ENCODE measurements around the gene CD59. TPM values are rescaled to one million over a fixed set of nuclear protein-coding genes. Genes with fewer than 3 reads are reported as not detected.

Gene CD59, protein sequence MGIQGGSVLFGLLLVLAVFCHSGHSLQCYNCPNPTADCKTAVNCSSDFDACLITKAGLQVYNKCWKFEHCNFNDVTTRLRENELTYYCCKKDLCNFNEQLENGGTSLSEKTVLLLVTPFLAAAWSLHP
- polyA plus RNA-seq, result 100 to 1,000 TPM in 2 of 3 donors, 10 to 100 TPM in 1; 93.3 to 524 (median 148) TPM

- peak within 1 kb of the TSS; percentile 82 for H3K27ac ChIP-seq (ENCODE audit: low read depth, low read length)
- WGBS, 3 donors, result 1% methylated on average over 31 to 48 of the region's 48 CpGs
These were observed at the start of gene CD59 for GRCh38 chr11:33736148-33736812. CD59 (minus strand) TSS chr11:33736423; CDS start chr11:33722445, 13,978 bp downstream.

GRCh38 chr11:33785609-33786008, 49.4 kb upstream of the CD59 start:
- WGBS, 3 donors, result 36 to 94% (median 93%) methylated on average over 3 of the region's 3 CpGs
- no peak overlapping the region for H3K27ac ChIP-seq (ENCODE audit: low read depth, low read length)

DNA sequence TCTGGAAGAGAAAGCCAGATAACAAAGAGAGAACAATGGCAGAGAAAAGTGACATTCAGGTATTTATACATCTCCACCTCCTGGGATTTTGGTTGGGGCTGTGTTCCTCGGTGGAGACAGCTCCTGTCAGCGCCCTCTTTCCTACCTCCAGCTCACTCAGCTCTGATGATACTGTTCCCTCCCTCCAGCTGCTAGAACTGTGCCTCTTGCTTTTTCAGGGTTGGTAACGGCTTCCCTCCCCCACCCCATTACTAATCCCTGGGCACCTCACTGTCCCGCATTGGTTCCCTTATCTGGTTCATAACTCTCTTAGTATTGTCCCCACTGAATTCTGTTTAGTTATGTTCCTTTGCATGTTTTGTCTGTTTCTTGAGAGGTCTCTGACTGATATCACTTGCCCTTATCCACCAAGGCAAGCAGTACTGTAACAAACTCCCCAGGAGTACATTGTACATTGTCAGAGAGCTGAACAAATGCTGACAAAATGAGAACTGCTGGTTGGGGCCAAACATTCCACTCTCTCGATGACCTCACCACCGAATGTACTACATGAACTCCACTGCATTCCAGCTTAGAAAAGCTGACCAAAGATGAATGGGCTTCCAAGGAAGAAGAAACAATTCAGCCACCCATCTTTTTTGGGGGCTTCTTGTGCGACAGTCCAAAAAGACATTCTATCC, 43.8 kb upstream of the CD59 start:
- 66 to 71% (median 69%) methylated on average over 7 of the region's 7 CpGs for WGBS, 3 donors
- no peak overlapping the region for H3K27ac ChIP-seq (ENCODE audit: low read depth, low read length)

DNA sequence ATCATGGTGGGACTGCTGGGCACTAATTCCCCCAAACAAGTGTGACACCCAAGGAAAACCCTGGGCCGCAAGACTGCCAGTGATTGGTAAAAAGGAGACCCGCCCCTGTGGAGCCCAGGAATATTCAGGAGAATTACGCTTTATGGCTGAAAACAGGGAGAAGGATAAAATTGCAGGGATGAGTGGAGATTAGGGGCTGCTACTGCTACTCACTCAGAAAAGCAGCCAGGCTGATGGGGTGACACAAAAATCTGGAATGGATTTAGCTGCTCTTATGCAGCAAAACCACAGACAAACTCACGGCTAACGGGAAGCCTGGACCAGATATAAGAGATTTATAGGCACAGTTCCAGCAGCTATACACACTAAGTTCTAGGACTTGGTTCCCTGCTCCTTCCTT, 42.5 kb upstream of the CD59 start:
- no peak overlapping the region for H3K27ac ChIP-seq (ENCODE audit: low read depth, low read length)
- WGBS, 3 donors, result 44 to 70% (median 46%) methylated on average over 5 of the region's 5 CpGs

DNA sequence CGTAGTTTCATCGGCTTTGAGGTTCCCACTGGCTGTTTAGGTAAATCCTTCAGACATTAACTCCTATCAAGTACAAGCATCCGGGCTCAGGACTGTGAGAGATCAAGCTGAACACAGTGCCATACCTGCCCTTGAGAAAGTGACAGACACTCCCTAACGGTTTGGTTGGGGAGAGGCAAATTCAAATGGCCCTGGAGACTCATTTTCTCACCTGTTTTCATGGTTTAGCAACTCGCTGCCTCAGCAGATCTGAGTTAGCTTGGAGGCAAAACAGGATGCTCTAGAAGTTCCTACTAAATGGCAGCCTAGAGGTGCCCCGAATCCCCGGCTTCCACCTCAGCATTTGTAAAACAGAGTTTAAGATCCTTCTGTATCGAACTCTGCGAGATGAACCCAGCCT, 41.7 kb upstream of the CD59 start:
- WGBS, 3 donors, result 75 to 82% (median 79%) methylated on average over 9 of the region's 9 CpGs
- H3K27ac ChIP-seq (ENCODE audit: low read depth, low read length), result no peak overlapping the region

DNA sequence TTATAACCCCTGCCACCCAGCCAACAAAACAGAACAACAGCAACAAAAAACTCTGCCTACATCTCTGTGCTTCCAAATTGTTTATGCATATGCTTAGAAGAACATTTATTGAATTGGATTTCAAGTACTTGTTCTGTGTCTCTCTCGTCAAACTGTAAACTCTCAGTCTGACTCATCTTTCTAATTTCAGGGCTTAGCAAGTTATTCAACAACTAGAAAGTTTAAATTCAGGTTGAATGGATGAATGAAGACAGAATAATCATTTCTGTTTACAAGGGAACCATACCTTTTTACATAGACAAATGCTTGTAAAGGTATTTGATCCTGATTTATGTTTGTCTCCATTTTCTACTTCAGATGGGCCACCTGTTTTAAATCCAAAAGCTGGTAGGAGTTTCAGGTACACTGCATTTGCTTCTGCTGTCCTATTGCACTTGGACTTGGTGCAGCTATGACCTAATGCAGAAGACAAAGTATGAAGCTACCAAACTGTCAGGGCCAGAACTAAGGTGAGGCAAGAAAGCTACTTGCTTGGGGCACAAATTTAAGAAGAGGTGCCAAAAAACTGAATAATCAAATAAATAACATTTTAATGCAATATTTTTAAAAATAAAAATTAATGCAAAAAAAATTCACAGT, 39.7 kb upstream of the CD59 start:
- no peak overlapping the region for H3K27ac ChIP-seq (ENCODE audit: low read depth, low read length)
- 66 to 76% (median 73%) methylated on average over 1 of the region's 1 CpG for WGBS, 3 donors

GRCh38 chr11:33775467-33775807, 39.2 kb upstream of the CD59 start:
- H3K27ac ChIP-seq (ENCODE audit: low read depth, low read length), result no peak overlapping the region
- WGBS, 3 donors, result 74 to 87% (median 83%) methylated on average over 7 of the region's 7 CpGs

DNA sequence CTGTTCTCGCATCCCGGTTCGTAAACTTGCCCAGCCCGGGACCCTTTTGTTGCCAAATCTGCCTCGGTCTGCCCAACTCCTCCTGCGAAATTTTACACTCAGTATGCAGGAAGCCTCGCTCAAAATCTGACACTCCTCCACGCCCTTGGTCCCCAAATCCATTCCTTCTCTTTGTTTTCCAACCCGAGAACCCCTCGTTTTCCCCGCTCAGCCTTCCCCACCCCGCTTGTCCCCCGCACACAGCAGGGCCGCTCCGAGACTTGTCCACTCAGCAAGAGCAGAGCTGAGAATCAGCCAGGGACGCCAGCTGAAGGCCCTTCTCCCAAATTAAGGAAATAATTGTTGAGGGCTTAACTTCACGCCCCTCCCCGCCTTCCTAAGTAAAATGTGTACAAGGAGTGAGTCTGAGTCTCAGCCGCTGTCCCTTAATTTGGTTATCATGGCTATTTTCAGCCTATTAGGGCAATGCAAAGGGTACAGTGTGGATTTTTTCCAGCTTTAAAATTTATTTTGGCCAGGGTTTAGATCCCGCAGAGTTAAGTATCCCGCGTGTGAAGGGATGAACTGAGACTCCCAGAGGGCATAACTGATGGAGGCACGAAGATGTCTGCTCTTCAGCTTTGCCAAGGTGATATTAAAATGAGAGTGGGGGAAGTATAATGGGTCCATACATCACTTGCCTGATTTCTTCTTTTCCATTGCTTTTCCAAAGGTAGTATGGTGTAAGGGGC, 38.7 kb upstream of the CD59 start:
- WGBS, 3 donors, result 2 to 3% (median 3%) methylated on average over 23 of the region's 23 CpGs

GRCh38 chr11:33773987-33774735, 37.9 kb upstream of the CD59 start, which contains the start of gene FBXO3:
FBXO3 (minus strand) TSS chr11:33774520; CDS start chr11:33774497, 23 bp downstream.
- WGBS, 3 donors, result 0 to 1% (median 0%) methylated on average over 58 to 64 of the region's 64 CpGs
- no peak within 1 kb of the TSS for H3K27ac ChIP-seq (ENCODE audit: low read depth, low read length)

More for the DNA sequence above, 38.7 kb upstream of the CD59 start:
- no peak overlapping the region for H3K27ac ChIP-seq (ENCODE audit: low read depth, low read length)

DNA sequence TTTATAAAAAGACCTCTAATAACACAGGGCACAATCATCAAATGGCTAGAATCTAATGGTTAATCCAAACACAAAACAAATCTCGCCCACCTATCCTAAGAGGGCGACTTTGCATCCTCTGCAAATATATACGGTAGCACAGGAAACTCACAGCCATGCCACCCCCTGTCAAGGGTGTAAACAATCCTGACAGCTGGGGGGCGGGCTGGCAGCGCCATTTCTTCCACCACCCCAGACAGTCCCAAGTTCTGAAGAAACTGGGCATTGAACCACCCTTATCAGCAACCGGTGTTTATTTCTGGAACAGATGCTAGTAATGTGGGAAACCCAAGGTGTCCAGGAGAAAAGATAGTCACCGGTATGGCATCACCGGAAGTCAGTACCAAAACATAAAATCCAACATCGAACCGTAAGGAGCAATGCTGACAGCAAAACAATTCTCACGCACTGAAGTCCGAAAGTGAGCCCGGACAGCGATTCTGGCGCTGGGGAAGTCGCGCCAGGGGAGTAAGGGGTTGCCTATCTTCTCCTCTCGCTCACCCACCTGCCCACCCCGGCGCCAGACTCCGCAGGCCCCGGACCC, 37.3 kb upstream of the CD59 start:
- 1 to 7% (median 6%) methylated on average over 22 of the region's 22 CpGs for WGBS, 3 donors
- no peak overlapping the region for H3K27ac ChIP-seq (ENCODE audit: low read depth, low read length)

DNA sequence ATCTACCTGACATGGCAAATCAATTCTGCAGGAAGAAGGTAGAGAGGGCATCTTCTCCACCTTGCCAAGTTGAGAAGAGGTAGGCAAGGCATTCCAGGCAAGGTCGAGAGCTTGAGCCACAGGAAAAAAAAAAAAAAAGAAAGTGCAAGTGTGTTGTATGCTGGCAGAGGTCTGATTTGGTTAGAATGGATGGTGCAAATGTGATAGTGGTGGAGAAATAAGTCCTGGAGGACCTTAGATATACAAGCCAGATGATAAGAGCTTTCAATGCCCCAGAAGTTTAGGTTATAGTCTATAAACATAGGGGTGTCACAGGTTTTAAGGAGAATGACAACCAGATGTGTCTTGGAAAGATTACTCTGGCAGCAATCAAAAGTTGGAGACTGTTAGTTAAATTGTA, 36.6 kb upstream of the CD59 start:
- WGBS, 3 donors, result 31 to 69% (median 58%) methylated on average over 1 of the region's 1 CpG
- no peak overlapping the region for H3K27ac ChIP-seq (ENCODE audit: low read depth, low read length)

DNA sequence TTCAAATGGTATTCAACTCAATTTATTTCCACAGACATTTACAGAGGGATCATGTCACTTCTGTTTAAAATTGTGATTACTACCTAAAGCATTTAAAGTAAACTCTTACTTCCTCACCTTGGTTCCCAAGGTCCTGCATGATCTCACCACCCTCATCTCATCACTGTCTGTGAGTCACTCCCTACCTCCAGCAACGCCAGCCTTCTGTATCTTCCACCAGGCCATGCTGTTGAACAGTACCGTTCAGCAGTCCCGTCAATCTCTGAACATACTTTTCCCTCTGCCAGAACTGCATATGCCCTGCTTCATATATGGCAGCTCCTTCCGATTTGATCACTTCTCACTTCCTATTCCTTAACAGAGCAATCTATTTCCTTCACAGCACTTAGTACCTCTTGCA, 36.1 kb upstream of the CD59 start:
- H3K27ac ChIP-seq (ENCODE audit: low read depth, low read length), result no peak overlapping the region
- WGBS, 3 donors, result 78 to 80% (median 79%) methylated on average over 4 of the region's 4 CpGs

DNA sequence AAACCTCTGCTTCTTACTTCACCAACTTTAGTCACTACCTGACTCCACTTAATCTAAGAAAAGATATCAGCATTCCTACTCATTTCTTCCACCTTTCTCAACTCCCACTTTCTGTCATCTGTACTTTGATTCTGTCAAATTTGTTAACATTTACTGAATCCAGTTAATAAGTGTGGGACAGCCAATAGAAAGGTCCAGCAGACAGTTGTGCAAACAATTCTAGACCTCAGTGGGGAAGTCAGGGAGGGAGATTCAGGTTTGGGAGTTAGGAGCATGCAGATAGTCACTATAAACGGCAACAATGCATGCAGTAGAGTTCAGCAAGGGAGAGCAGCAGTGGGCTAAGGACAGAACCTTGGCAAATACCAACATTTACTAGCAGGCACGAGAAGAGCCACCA, 34.0 kb upstream of the CD59 start:
- no peak overlapping the region for H3K27ac ChIP-seq (ENCODE audit: low read depth, low read length)
- 42 to 83% (median 74%) methylated on average over 2 of the region's 2 CpGs for WGBS, 3 donors

GRCh38 chr11:33769542-33769941, 33.3 kb upstream of the CD59 start:
- WGBS, 3 donors, result 79 to 95% (median 81%) methylated on average over 3 to 4 of the region's 4 CpGs
- no peak overlapping the region for H3K27ac ChIP-seq (ENCODE audit: low read depth, low read length)

DNA sequence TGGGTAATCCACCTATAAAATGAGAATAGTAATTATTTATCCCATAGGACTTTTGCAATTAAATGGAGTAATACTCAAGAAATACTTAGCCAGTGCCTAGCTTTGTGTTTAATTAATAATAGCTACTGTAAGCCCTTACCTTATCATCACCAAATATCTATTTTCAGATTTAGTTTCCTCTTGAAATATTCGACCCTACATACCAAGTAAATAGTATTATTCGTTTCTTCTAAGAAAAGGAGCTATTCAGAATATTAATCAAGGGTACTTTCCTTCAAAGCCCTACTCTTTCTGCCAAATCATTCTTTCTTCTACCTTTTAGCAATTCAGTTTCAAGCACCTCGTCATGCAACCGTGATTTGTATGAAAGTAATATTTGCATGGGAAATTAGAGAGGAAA, 31.4 kb upstream of the CD59 start:
- no peak overlapping the region for H3K27ac ChIP-seq (ENCODE audit: low read depth, low read length)
- 86 to 91% (median 90%) methylated on average over 4 of the region's 4 CpGs for WGBS, 3 donors

DNA sequence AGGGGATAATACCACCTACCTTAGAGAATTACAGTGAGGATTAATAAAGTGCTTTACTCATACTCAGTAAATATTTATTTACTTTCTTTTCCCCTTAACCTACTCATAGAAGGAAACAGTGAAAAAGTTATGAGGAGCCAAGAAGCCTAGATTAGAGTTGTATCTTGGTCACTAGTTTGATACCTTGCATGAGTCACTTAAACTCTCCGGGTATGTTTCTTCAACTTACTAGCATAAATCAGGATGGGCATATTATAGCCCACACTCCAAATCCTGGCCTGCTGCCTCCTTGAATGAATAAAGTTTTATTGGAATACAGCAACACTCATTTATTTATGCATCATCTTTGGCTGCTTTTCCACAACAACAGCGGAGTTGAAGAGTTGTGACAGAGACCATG, 29.9 kb upstream of the CD59 start:
- 86 to 97% (median 96%) methylated on average over 2 of the region's 2 CpGs for WGBS, 3 donors
- no peak overlapping the region for H3K27ac ChIP-seq (ENCODE audit: low read depth, low read length)

DNA sequence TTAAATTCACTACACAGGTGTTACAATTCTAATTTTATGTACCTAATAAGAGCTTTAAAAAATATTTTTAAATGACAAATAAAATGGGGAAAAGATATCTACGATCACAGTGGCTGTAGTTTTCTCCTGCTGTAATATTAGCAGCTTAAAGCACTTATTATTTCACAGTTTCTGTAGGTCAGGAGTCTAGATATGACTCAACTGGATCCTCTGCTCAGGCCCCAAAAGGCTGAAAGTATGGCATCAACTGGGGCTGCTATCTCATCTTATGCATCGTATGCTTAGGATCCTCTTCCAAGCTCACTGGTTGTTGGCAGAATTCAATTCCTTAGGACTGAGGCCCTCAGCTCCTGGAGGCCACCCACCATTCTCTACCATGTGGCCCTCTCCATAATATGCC, 25.2 kb upstream of the CD59 start:
- 93 to 96% (median 94%) methylated on average over 2 of the region's 2 CpGs for WGBS, 3 donors
- no peak overlapping the region for H3K27ac ChIP-seq (ENCODE audit: low read depth, low read length)

Measured in adipose tissue (tissue), 3 donors.